ENCODE results near the gene HSD17B12.

DNA sequence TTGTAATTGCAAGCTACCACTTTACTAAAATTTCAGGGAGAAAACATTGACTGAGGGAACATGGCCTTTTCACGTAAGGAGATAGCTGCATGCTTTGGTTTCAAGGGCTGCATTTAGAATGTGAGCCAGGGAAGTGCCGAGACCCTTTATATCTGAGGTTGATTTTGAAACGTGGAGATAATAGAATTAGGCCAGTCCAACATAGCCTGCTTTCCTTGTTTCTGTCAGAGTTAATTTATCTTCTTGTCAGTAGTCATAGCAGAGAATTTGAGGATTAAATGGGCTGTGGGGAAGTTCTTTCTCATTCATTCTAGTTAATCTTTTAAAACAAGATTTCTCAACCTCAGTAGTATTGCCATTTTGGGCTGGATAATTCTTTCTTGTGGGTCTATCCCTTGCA is 212.3 kb downstream of the HSD17B12 start:
- TF ChIP-seq EZH2 (IDR thresholded peaks at IDR 0.05; ENCODE audit: borderline replicate concordance, insufficient read depth, low read length, poor library complexity, severe bottlenecking) = no peak
- TF ChIP-seq, protein P1, sequence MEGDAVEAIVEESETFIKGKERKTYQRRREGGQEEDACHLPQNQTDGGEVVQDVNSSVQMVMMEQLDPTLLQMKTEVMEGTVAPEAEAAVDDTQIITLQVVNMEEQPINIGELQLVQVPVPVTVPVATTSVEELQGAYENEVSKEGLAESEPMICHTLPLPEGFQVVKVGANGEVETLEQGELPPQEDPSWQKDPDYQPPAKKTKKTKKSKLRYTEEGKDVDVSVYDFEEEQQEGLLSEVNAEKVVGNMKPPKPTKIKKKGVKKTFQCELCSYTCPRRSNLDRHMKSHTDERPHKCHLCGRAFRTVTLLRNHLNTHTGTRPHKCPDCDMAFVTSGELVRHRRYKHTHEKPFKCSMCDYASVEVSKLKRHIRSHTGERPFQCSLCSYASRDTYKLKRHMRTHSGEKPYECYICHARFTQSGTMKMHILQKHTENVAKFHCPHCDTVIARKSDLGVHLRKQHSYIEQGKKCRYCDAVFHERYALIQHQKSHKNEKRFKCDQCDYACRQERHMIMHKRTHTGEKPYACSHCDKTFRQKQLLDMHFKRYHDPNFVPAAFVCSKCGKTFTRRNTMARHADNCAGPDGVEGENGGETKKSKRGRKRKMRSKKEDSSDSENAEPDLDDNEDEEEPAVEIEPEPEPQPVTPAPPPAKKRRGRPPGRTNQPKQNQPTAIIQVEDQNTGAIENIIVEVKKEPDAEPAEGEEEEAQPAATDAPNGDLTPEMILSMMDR (IDR thresholded peaks at IDR 0.05; ENCODE audit: poor library complexity, severe bottlenecking) = no peak
- no peak for TF ChIP-seq POLR2AphosphoS5 (IDR thresholded peaks at IDR 0.05)
- TF ChIP-seq EP300 (conservative IDR thresholded peaks at IDR 0.05; ENCODE audit: poor library complexity, severe bottlenecking) = no peak
- TF ChIP-seq RAD21 (conservative IDR thresholded peaks at IDR 0.05) = no peak
- TF ChIP-seq SMC3 (conservative IDR thresholded peaks at IDR 0.05; ENCODE audit: poor library complexity) = no peak
- no peak for TF ChIP-seq MXI1 (conservative IDR thresholded peaks at IDR 0.05; ENCODE audit: poor library complexity, severe bottlenecking)
- TF ChIP-seq, protein P2, sequence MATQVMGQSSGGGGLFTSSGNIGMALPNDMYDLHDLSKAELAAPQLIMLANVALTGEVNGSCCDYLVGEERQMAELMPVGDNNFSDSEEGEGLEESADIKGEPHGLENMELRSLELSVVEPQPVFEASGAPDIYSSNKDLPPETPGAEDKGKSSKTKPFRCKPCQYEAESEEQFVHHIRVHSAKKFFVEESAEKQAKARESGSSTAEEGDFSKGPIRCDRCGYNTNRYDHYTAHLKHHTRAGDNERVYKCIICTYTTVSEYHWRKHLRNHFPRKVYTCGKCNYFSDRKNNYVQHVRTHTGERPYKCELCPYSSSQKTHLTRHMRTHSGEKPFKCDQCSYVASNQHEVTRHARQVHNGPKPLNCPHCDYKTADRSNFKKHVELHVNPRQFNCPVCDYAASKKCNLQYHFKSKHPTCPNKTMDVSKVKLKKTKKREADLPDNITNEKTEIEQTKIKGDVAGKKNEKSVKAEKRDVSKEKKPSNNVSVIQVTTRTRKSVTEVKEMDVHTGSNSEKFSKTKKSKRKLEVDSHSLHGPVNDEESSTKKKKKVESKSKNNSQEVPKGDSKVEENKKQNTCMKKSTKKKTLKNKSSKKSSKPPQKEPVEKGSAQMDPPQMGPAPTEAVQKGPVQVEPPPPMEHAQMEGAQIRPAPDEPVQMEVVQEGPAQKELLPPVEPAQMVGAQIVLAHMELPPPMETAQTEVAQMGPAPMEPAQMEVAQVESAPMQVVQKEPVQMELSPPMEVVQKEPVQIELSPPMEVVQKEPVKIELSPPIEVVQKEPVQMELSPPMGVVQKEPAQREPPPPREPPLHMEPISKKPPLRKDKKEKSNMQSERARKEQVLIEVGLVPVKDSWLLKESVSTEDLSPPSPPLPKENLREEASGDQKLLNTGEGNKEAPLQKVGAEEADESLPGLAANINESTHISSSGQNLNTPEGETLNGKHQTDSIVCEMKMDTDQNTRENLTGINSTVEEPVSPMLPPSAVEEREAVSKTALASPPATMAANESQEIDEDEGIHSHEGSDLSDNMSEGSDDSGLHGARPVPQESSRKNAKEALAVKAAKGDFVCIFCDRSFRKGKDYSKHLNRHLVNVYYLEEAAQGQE (IDR thresholded peaks at IDR 0.05; ENCODE audit: borderline replicate concordance) = no peak

Measured in neural cell (in vitro differentiated cells).